MCF 10A (cell line): Measurements from ENCODE around the gene MEI1. TPM values are rescaled to one million over a fixed set of nuclear protein-coding genes. Genes with fewer than 3 reads are reported as not detected.
A peak's percentile ranks its signal among the peaks of the same experiment; 100 is the strongest.

Experiments used
- BruUV-seq: library from RNA; stranded (reverse); fragments of 400-500 nt; replicated peaks from 2 replicates; lab custom pipeline; 2021; lab: Mats Ljungman, UMichigan
- CTCF ChIA-PET: fragments of 300-600 bp; sonication (Branson Sonifier 250); formaldehyde crosslinking; extraction: SDS; loops from one replicate; lab custom pipeline; 2021; ENCODE audit warnings: antibody characterized with exemption, inconsistent platforms; lab: Yijun Ruan, JAX
- POLR2A ChIA-PET: fragments of 300-600, 350-650 bp; sonication (Branson Sonifier 250); formaldehyde crosslinking; extraction: SDS; loops from one replicate; lab custom pipeline; 2020; ENCODE audit warnings: antibody characterized with exemption, inconsistent platforms; lab: Yijun Ruan, JAX
- DNase-seq: peaks from one replicate; pipeline ENCODE4 v3.0.0-alpha.2; 2018; ENCODE audit not compliant: unreplicated experiment
- H3K27ac Mint-ChIP-seq: one replicate; pipeline ENCODE4 v1.8.0; 2022; ENCODE audit warnings: mild to moderate bottlenecking, low read depth, mixed read lengths; ENCODE audit not compliant: unreplicated experiment
- H3K27me3 Mint-ChIP-seq: one replicate; pipeline ENCODE4 v1.8.0; 2022; ENCODE audit warnings: mixed read lengths; ENCODE audit not compliant: insufficient read depth, unreplicated experiment
- H3K36me3 Mint-ChIP-seq: one replicate; pipeline ENCODE4 v1.8.0; 2022; ENCODE audit warnings: mild to moderate bottlenecking, moderate library complexity, mixed read lengths; ENCODE audit not compliant: insufficient read depth, unreplicated experiment
- H3K4me1 Mint-ChIP-seq: one replicate; pipeline ENCODE4 v1.8.0; 2022; ENCODE audit warnings: mixed read lengths; ENCODE audit not compliant: insufficient read depth, unreplicated experiment
- H3K4me3 Mint-ChIP-seq: one replicate; pipeline ENCODE4 v1.8.0; 2022; ENCODE audit warnings: mild to moderate bottlenecking, moderate library complexity, mixed read lengths; ENCODE audit not compliant: unreplicated experiment
- H3K9me3 Mint-ChIP-seq: one replicate; pipeline ENCODE4 v1.8.0; 2022; ENCODE audit warnings: mixed read lengths; ENCODE audit not compliant: unreplicated experiment
- CTCF ChIP-seq: fragments of 200-600 bp; IDR thresholded peaks from one replicate; pipeline ENCODE4 v1.8.0; 2022; ENCODE audit warnings: antibody characterized with exemption, mild to moderate bottlenecking; ENCODE audit not compliant: unreplicated experiment
- intact Hi-C: fragments of 100-400 bp; cut with micrococcal nuclease; formaldehyde crosslinking; loops from 2 replicates; pipeline ENCODE4 v1.14.1; 2022
- total RNA-seq: library from RNA; stranded (reverse); gene quantifications from 2 replicates; pipeline ENCODE4 v1.2.3, GENCODE V29; 2022

Gene MEI1
- total RNA-seq, 1 experiment from 2014 or later = not detected

DNA sequence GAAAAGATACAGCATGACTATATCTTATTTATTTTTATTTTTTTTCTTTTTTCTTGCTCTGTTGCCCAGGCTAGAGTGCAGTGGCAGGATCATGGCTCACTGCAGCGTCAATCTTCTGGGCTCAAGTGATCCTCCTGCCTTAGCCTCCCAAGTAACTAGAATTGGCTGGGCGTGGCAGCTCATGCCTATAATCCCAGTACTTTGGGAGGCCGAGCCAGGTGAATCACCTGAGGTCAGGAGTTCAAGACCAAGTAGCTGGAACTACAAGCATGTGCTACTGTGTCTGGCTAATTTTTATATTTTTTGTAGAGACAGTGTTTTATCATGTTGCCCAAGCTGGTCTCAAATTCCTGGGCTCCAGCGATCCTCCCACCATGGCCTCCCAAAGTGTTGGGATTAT is 72.9 kb downstream of the MEI1 start:
- CTCF ChIA-PET = interaction anchor here (0.9 kb wide), 2 partner anchors 24 to 75 kb away, joined by 4 read pairs; no protein-coding TSS in a partner anchor

DNA sequence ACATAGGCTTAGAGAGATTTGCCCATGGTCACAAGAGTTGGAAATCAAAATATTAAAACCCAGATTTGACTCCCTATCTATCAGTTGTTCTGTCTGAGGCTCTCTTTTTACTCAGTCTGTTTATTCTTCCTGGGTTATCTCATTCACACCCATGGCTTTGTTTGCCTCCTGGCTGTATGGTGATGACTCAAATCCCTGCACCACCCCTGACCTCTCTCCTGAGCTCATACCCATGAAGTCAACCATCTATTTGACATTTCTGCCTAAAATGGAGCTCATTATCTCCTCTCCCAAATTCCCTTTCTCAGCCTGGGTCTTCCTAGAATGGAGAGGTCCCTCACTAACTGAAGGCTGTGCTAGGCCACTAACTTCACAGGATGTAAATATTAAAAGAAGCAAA is 73.3 kb downstream of the MEI1 start:
- H3K4me3 Mint-ChIP-seq = no peak overlapping the region
- H3K36me3 Mint-ChIP-seq = no peaks in the 10 kb centered on the region
- H3K27ac Mint-ChIP-seq = no peak overlapping the region
- DNase-seq = peak; percentile 27
- ChIA-PET CTCF (interaction anchor here (0.6 to 1.1 kb wide), 5 partner anchors 23 to 303 kb away, joined by 3 to 4 read pairs (median 4); no protein-coding TSS in a partner anchor), POLR2A (interaction anchor here (0.8 to 1.2 kb wide), 3 partner anchors 13 to 28 kb away, joined by 3 to 4 read pairs (median 4); partner anchors contain the start of gene CCDC134)
- no peaks in the 10 kb centered on the region for H3K27me3 Mint-ChIP-seq
- intact Hi-C loops = no loop called here
- no TSS peak for BruUV-seq
- no peaks in the 10 kb centered on the region for H3K9me3 Mint-ChIP-seq
- peaks cover 4% of the 10 kb centered on the region for H3K4me1 Mint-ChIP-seq
- no peak for TF ChIP-seq CTCF

More for the DNA sequence above, 72.9 kb downstream of the MEI1 start:
- H3K4me1 Mint-ChIP-seq = peaks cover 6% of the 10 kb centered on the region
- BruUV-seq = no TSS peak
- POLR2A ChIA-PET = interaction anchor here (0.8 to 1.2 kb wide), 2 partner anchors 13 to 28 kb away, joined by 3 to 4 read pairs; partner anchors contain the start of gene CCDC134
- H3K27me3 Mint-ChIP-seq = no peaks in the 10 kb centered on the region
- peak; percentile 23 for DNase-seq
- no peak overlapping the region for H3K27ac Mint-ChIP-seq
- no peaks in the 10 kb centered on the region for H3K36me3 Mint-ChIP-seq
- no peak overlapping the region for H3K4me3 Mint-ChIP-seq
- intact Hi-C loops = no loop called here
- no peak for TF ChIP-seq CTCF
- H3K9me3 Mint-ChIP-seq = no peaks in the 10 kb centered on the region

GRCh38 chr22:41775338-41775737 is 76.0 kb downstream of the MEI1 start:
- Mint-ChIP-seq H3K36me3 (no peaks in the 10 kb centered on the region), H3K4me1 (no peaks in the 10 kb centered on the region), H3K27ac (no peak overlapping the region), H3K4me3 (no peak overlapping the region), H3K9me3 (no peaks in the 10 kb centered on the region), H3K27me3 (no peaks in the 10 kb centered on the region)
- intact Hi-C loops = no loop called here
- POLR2A ChIA-PET = no interaction called here
- CTCF ChIA-PET = interaction anchor here (0.7 to 0.9 kb wide), 2 partner anchors 23 to 29 kb away, joined by 3 read pairs; no protein-coding TSS in a partner anchor
- no peak for DNase-seq
- no peak for TF ChIP-seq CTCF
- no TSS peak for BruUV-seq

GRCh38 chr22:41775976-41776375 is 76.7 kb downstream of the MEI1 start:
- no peaks in the 10 kb centered on the region for H3K4me1 Mint-ChIP-seq
- TF ChIP-seq CTCF = no peak
- H3K4me3 Mint-ChIP-seq = no peak overlapping the region
- DNase-seq = no peak
- no peaks in the 10 kb centered on the region for H3K36me3 Mint-ChIP-seq
- ChIA-PET CTCF (no interaction called here), POLR2A (interaction anchor here (1.0 kb wide), 1 partner anchor 30 kb away, joined by 3 read pairs; no protein-coding TSS in a partner anchor)
- intact Hi-C loops = no loop called here
- no peaks in the 10 kb centered on the region for H3K27me3 Mint-ChIP-seq
- no peak overlapping the region for H3K27ac Mint-ChIP-seq
- H3K9me3 Mint-ChIP-seq = no peaks in the 10 kb centered on the region
- BruUV-seq = no TSS peak
